Lung (tissue), 12 donors: Measurements from ENCODE around the gene GPD1. TPM values are rescaled to one million over a fixed set of nuclear protein-coding genes. Genes with fewer than 3 reads are reported as not detected.

Experiments used
- ATAC-seq: fragments of 200-7000 bp; cut with Tn5 transposase; one replicate; pipeline ENCODE4 v1.9.1; 2020; ENCODE audit warnings: moderate number of reproducible peaks; ENCODE audit not compliant: insufficient read depth, low FRiP score
- DNase-seq, 3 donors: peaks; one replicate each; pipeline ENCODE4 v3.0.0-alpha.2; 2013 to 2017
- H3K27ac ChIP-seq, 2 donors: one replicate each; pipeline ENCODE4 v1.5.1; 2013; ENCODE audit warnings: mild to moderate bottlenecking in 2 of 2, moderate library complexity in 2 of 2, control low read depth in 1 of 2, inconsistent platforms in 1 of 2, low read depth in 1 of 2, low read length in 1 of 2
- H3K27me3 ChIP-seq, 3 donors: one replicate each; pipeline ENCODE4 v1.5.1; 2013; ENCODE audit warnings: low read length in 2 of 3; ENCODE audit not compliant: control insufficient read depth in 3 of 3, insufficient read depth in 3 of 3
- H3K36me3 ChIP-seq, 4 donors: one replicate each; pipeline ENCODE4 v1.5.1; 2013; ENCODE audit warnings: low read length in 4 of 4, mild to moderate bottlenecking in 1 of 4, moderate library complexity in 1 of 4; ENCODE audit not compliant: control insufficient read depth in 4 of 4, insufficient read depth in 4 of 4
- H3K4me1 ChIP-seq, 5 donors: one replicate each; pipeline ENCODE4 v1.5.1; 2013; ENCODE audit warnings: low read length in 5 of 5, mild to moderate bottlenecking in 2 of 5, moderate library complexity in 1 of 5; ENCODE audit not compliant: control insufficient read depth in 5 of 5, insufficient read depth in 5 of 5
- H3K4me3 ChIP-seq: one replicate; pipeline ENCODE4 v1.5.1; 2013; ENCODE audit warnings: mild to moderate bottlenecking, control low read depth, moderate library complexity
- H3K9ac ChIP-seq, 2 donors: one replicate each; pipeline ENCODE4 v1.5.1; 2013; ENCODE audit warnings: low read length in 2 of 2, control low read depth in 1 of 2; ENCODE audit not compliant: insufficient read depth in 1 of 2
- H3K9me3 ChIP-seq, 4 donors: one replicate each; pipeline ENCODE4 v1.5.1; 2013; ENCODE audit warnings: low read length in 3 of 4, mild to moderate bottlenecking in 1 of 4, moderate library complexity in 1 of 4; ENCODE audit not compliant: control insufficient read depth in 4 of 4, insufficient read depth in 3 of 4
- CTCF ChIP-seq: IDR thresholded peaks from 2 replicates; pipeline ENCODE4 v1.5.1; 2012; ENCODE audit warnings: mild to moderate bottlenecking; ENCODE audit errors: control extremely low read depth, extremely low read depth
- whole genome bisulfite sequencing, 2 donors: extraction: QIAGEN DNeasy Blood & Tissue Kit; methylation state at CpG; one replicate each; pipeline ENCODE4 v1.1.7; 2013; 5-methylcytosine and 5-hydroxymethylcytosine counted together
- polyA plus RNA-seq, 2 donors: library from polyadenylated mRNA; stranded (reverse); fragments of 200-250 nt; gene quantifications; one replicate each; pipeline ENCODE4 v1.2.1, GENCODE V29; 2013
- total RNA-seq, 2 donors: library from RNA; depleted of rRNA in 1 of 2; stranded (reverse); fragments of >200 nt in 1 of 2; gene quantifications; one replicate each; pipeline ENCODE4 v1.2.1, GENCODE V29; 2014 to 2021
- donor health status: control.
- donor health status: control.
- donor health status: Bipolar disorder and iron deficiency.
- donor health status: healthy.
- donor health status: DM: yes; HTN: yes; CAD: no.

Gene GPD1
- total and polyA plus RNA-seq, 4 donors, result 1.7 to 20.0 (median 9.9) TPM; not detected in 1

- no peak for ATAC-seq
- Histone ChIP-seq H3K36me3 (peaks cover 12 to 22% (median 18%) of the 10 kb centered on the region in 4 donors), H3K27me3 (no peaks in the 10 kb centered on the region), H3K4me1 (peaks cover 0 to 9% (median 0%) of the 10 kb centered on the region in 5 donors), H3K9ac (no peak overlapping the region), H3K9me3 (no peaks in the 10 kb centered on the region), H3K27ac (no peak overlapping the region), H3K4me3 (no peak overlapping the region)
- no peak for DNase-seq
- 83 to 95% methylated on average over 2 of the region's 2 CpGs for WGBS, 2 donors
- no peak for TF ChIP-seq CTCF
Observed at GRCh38 chr12:50103351-50103750, 457 bp upstream of the GPD1 start.

- TF ChIP-seq CTCF, result no peak
- WGBS, 2 donors, result 69 to 75% methylated on average over 14 of the region's 14 CpGs
- Histone ChIP-seq H3K9me3 (no peaks in the 10 kb centered on the region), H3K9ac (no peak overlapping the region), H3K27ac (no peak overlapping the region), H3K27me3 (no peaks in the 10 kb centered on the region), H3K36me3 (peaks cover 3 to 8% (median 5%) of the 10 kb centered on the region in 4 donors), H3K4me1 (peaks cover 0 to 9% (median 0%) of the 10 kb centered on the region in 5 donors), H3K4me3 (no peak overlapping the region)
- ATAC-seq (no peak), DNase-seq (peak in 1 of 3 donors; percentile 59)
Observed at GRCh38 chr12:50104417-50105366, 884 bp downstream of the GPD1 start.

- H3K4me3 ChIP-seq, result no peak overlapping the region
- no peaks in the 10 kb centered on the region for H3K27me3 ChIP-seq
- H3K9ac ChIP-seq, result no peak overlapping the region
- no peak overlapping the region for H3K27ac ChIP-seq
- no peaks in the 10 kb centered on the region for H3K9me3 ChIP-seq
- ATAC-seq, result no peak
- WGBS, 2 donors, result 95 to 97% methylated on average over 9 to 12 of the region's 12 CpGs
- no peak for DNase-seq
- peaks cover 0 to 2% (median 0%) of the 10 kb centered on the region in 4 donors for H3K36me3 ChIP-seq
- peaks cover 0 to 13% (median 0%) of the 10 kb centered on the region in 5 donors for H3K4me1 ChIP-seq
- no peak for TF ChIP-seq CTCF
Observed at GRCh38 chr12:50105913-50106450, 2.2 kb downstream of the GPD1 start.
